ENCODE measurements around the gene MRPL18.
"Not testable (repeated sequence)": the region's sequence is repeated elsewhere in the genome, so short reads cannot be mapped to it uniquely, and the experiment has no call there.

MRPL18 gene

DNA sequence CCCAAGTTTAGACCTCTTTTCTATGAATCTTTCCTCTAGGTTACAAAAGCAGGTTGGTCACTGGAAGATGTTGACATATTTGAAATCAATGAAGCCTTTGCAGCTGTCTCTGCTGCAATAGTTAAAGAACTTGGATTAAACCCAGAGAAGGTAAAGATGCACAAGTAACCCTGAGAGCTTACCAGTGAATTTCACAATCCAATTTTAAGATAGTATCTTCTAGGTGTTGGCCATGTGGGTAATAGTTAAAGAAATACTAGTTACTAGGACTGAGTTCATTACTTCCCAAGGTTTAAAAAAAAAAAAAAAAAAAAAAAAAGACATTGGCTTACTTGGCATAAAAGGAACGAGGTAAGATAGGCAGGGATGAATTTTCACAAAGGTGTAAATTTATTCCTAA is 12.1 kb upstream of the MRPL18 start:
- H3K4me1 ChIP-seq (ENCODE audit: insufficient read depth, low read length), result no peaks in the 10 kb centered on the region
- no peak overlapping the region for H3K9ac ChIP-seq (ENCODE audit: low read length)
- no peak overlapping the region for H3K27ac ChIP-seq (ENCODE audit: low read depth, low read length)
- H3K4me3 ChIP-seq (ENCODE audit: low read depth in 1 of 2, low read length in 2 of 2), result no peak overlapping the region
- H3K36me3 ChIP-seq (ENCODE audit: insufficient read depth, low read length), result peaks cover 63% of the 10 kb centered on the region
- H3K27me3 ChIP-seq (ENCODE audit: control insufficient read depth in 1 of 2, insufficient read depth in 2 of 2, low read length in 2 of 2), result no peaks in the 10 kb centered on the region
- H3K9me3 ChIP-seq (ENCODE audit: low read length), result no peaks in the 10 kb centered on the region

DNA sequence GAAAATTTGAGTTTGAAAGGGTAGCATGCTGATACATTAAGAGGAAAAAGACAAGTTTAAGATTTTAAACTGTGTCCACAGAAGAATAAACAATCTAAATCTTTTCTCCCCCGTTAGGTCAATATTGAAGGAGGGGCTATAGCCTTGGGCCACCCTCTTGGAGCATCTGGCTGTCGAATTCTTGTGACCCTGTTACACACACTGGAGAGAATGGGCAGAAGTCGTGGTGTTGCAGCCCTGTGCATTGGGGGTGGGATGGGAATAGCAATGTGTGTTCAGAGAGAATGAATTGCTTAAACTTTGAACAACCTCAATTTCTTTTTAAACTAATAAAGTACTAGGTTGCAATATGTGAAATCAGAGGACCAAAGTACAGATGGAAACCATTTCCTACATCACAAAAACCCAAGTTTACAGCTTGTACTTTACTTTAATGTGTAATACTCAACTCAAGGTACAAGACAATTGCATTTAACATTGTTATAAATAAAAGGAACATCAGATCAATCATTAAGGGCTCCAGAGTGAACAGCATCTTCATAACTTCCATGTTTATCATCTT is 11.6 kb upstream of the MRPL18 start:
- Histone ChIP-seq H3K4me1 (ENCODE audit: insufficient read depth, low read length) (no peaks in the 10 kb centered on the region), H3K36me3 (ENCODE audit: insufficient read depth, low read length) (peaks cover 68% of the 10 kb centered on the region), H3K27me3 (ENCODE audit: control insufficient read depth in 1 of 2, insufficient read depth in 2 of 2, low read length in 2 of 2) (no peaks in the 10 kb centered on the region), H3K4me3 (ENCODE audit: low read depth in 1 of 2, low read length in 2 of 2) (no peak overlapping the region), H3K9me3 (ENCODE audit: low read length) (no peaks in the 10 kb centered on the region), H3K27ac (ENCODE audit: low read depth, low read length) (no peak overlapping the region), H3K9ac (ENCODE audit: low read length) (no peak overlapping the region)

DNA sequence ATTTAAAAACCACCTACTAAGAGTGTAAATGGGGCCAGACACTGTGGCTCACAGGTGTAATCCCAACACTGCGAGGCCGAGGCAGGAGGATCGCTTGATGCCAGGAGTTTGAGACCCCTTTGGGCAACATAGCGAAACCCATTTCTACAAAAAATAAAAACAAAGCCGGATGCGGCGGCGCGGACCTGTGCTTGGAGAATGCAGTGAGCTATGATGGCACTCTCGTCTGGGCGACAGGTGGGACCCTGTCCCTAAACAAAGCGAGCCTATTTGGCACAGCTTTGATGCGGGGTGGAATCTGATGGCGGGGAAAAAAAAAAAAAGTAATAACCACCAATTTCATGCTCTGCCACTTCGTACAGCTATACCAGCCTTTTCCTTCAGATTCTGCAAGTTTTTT is 2.0 kb upstream of the MRPL18 start:
- Histone ChIP-seq H3K27me3 (ENCODE audit: control insufficient read depth in 1 of 2, insufficient read depth in 2 of 2, low read length in 2 of 2) (no peaks in the 10 kb centered on the region), H3K4me3 (ENCODE audit: low read depth in 1 of 2, low read length in 2 of 2) (peak overlapping the region; percentile 90 to 100), H3K9ac (ENCODE audit: low read length) (peak overlapping the region; percentile 74), H3K9me3 (ENCODE audit: low read length) (no peaks in the 10 kb centered on the region), H3K27ac (ENCODE audit: low read depth, low read length) (no peak overlapping the region), H3K4me1 (ENCODE audit: insufficient read depth, low read length) (peaks cover 39% of the 10 kb centered on the region), H3K36me3 (ENCODE audit: insufficient read depth, low read length) (peaks cover 37% of the 10 kb centered on the region)

DNA sequence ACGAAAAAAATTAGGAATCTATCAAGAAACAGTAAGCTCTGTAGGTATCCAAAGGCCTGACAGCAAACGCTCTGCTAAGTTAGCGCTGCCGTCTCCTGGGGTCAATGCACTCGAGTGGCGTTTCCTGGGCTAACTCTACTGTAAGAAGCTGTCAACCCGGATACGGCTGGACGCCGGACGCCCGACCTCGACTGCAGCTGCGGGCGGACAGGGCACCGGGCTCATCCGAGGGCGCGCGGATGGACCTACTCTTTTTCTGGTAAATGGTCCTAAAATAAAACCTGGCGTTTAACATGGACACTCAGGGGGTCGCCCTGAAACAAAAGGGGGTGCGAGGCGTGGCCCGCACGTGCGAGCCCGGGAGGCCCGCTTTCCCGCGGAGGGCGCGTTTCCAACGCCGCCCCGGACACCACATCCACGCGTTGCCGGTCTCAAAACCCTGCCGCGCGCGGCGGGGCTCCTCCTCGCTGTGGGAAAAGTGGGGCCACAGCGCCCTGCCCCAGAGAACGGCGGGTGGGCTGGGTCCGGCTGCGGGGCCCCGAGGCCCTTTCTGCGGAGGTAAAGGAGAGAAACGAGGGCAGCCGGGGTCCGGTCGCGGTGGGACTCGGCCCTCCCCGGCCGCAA is 1.4 kb upstream of the MRPL18 start:
- H3K27ac ChIP-seq (ENCODE audit: low read depth, low read length), result peak overlapping the region; percentile 90
- peak overlapping the region; percentile 74 for H3K9ac ChIP-seq (ENCODE audit: low read length)
- H3K27me3 ChIP-seq (ENCODE audit: control insufficient read depth in 1 of 2, insufficient read depth in 2 of 2, low read length in 2 of 2), result no peaks in the 10 kb centered on the region
- H3K36me3 ChIP-seq (ENCODE audit: insufficient read depth, low read length), result peaks cover 31% of the 10 kb centered on the region
- H3K9me3 ChIP-seq (ENCODE audit: low read length), result no peaks in the 10 kb centered on the region
- peak overlapping the region; percentile 90 to 100 for H3K4me3 ChIP-seq (ENCODE audit: low read depth in 1 of 2, low read length in 2 of 2)
- peaks cover 39% of the 10 kb centered on the region for H3K4me1 ChIP-seq (ENCODE audit: insufficient read depth, low read length)

DNA sequence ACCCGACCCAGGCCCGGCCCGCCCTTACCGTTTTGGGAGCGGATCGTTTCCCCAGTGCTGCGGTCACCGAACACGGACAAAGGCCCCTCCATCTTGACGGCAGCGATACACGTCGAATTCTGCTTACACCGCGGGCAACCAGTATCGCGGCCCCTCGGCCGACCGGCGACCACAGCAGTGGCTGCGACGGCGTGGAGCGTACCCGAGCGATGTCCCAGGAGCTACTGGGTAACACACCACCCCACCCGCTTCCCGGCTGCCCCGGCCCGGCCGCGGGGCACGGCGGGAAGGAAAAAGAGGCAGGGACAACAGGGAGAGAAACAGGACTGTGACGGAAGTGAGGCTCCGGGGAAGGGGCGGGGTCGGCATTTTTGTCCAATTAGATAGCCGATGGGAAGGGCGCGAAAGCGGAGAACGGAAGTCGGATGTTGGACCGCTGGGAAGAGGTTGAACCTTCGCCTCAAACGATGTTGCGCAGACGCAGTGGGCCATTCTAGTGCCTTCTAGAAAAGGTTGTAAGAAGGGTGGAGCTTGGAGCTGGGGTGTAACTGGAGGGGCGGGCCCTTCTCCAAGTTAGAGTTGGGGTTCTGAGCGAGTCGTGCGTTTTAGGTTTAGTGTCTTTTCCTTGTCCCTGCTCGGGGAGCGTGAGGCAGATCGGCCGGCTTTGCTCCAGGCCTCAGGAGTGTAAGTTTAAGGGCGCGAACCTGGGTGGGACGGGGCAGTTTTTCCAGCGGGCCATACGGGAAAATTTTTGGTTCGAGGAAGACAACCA is 704 bp upstream of the MRPL18 start, which contains the start of gene TCP1:
TCP1 (minus strand) TSS at position 226 of the 772 bp plus-strand sequence; CDS start at position 92, 134 bp downstream.
- Histone ChIP-seq H3K4me1 (ENCODE audit: insufficient read depth, low read length) (peaks cover 39% of the 10 kb centered on the region), H3K36me3 (ENCODE audit: insufficient read depth, low read length) (peaks cover 24% of the 10 kb centered on the region), H3K9ac (ENCODE audit: low read length) (peak within 1 kb of the TSS; percentile 97)

DNA sequence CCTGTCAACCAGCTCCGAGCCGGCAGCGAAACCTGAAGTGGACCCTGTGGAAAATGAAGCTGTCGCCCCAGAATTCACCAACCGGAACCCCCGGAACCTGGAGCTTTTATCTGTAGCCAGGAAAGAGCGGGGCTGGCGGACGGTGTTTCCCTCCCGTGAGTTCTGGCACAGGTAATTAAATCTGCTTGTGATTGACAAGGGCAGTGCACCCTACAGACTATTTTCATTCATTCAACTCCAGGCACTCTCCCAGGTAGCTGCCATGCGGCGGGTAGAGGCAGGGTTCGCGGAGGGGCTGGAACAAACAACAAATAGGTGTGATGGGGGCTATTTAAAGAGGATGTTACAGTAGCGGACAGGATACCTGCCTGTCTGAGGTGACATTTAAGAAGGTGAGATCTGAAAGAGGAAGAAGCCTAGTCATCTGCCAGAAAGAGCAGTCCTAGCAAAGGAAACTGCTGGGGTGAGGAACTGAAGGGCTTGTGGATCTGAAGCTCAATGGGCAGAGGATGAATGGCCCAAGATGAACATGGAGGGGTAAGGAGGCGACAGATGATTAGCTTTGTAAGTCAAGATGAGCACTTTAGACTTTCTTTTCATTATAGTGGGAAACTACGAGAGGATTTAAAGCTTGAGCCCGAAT is 810 bp downstream of the MRPL18 start:
- H3K4me3 ChIP-seq (ENCODE audit: low read depth in 1 of 2, low read length in 2 of 2), result peak overlapping the region; percentile 29 to 100
- H3K9me3 ChIP-seq (ENCODE audit: low read length), result no peaks in the 10 kb centered on the region
- H3K36me3 ChIP-seq (ENCODE audit: insufficient read depth, low read length), result peaks cover 10% of the 10 kb centered on the region
- H3K9ac ChIP-seq (ENCODE audit: low read length), result peak overlapping the region; percentile 83
- H3K27me3 ChIP-seq (ENCODE audit: control insufficient read depth in 1 of 2, insufficient read depth in 2 of 2, low read length in 2 of 2), result no peaks in the 10 kb centered on the region
- peaks cover 39% of the 10 kb centered on the region for H3K4me1 ChIP-seq (ENCODE audit: insufficient read depth, low read length)
- H3K27ac ChIP-seq (ENCODE audit: low read depth, low read length), result peak overlapping the region; percentile 70

More for the DNA sequence above, 704 bp upstream of the MRPL18 start, which contains the start of gene TCP1:
- Histone ChIP-seq H3K27ac (ENCODE audit: low read depth, low read length) (peak within 1 kb of the TSS; percentile 90), H3K4me3 (ENCODE audit: low read depth in 1 of 2, low read length in 2 of 2) (peak within 1 kb of the TSS; percentile 90 to 100), H3K27me3 (ENCODE audit: control insufficient read depth in 1 of 2, insufficient read depth in 2 of 2, low read length in 2 of 2) (no peaks in the 10 kb centered on the region), H3K9me3 (ENCODE audit: low read length) (no peaks in the 10 kb centered on the region)

DNA sequence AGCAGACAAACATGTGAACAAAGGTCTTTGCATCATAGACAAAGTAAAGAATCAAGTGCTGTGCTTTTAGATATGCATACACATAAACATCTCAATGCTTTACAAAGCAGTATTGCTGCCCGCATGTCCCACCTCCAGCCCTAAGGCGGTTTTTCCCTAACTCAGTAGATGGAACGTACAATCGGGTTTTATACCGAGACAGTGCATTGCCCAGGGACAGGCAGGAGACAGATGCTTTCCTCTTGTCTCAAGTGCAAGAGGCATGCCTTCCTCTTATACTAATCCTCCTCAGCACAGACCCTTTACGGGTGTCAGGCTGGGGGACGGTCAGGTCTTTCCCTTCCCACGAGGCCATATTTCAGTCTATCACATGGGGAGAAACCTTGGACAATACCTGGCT is 4.7 kb downstream of the MRPL18 start:
- not testable (repeated sequence) for H3K27me3 ChIP-seq (ENCODE audit: control insufficient read depth in 1 of 2, insufficient read depth in 2 of 2, low read length in 2 of 2); H3K4me3 ChIP-seq (ENCODE audit: low read depth in 1 of 2, low read length in 2 of 2); H3K27ac ChIP-seq (ENCODE audit: low read depth, low read length); H3K9me3 ChIP-seq (ENCODE audit: low read length); H3K9ac ChIP-seq (ENCODE audit: low read length)
- Histone ChIP-seq H3K36me3 (ENCODE audit: insufficient read depth, low read length) (peaks cover 36% of the 10 kb centered on the region), H3K4me1 (ENCODE audit: insufficient read depth, low read length) (peaks cover 22% of the 10 kb centered on the region)

DNA sequence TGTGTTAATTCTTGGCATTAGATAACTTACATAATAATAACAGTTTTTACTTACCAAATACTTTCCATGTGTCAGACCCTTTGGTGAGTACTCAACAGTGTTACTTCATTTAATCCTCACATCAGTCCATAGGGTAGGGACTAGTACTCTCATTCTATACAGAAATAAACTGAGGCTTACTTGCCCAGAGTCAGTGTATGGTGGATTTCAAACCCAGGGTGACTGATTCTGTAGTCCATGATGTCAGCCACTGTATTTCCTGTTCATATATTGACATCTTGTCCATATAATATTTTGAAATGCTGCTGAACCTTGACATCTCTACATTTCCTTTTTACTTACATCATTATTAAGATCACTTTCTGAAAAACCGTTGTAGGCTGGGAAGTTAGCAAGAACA is 7.3 kb downstream of the MRPL18 start:
- H3K9ac ChIP-seq (ENCODE audit: low read length), result no peak overlapping the region
- H3K27ac ChIP-seq (ENCODE audit: low read depth, low read length), result no peak overlapping the region
- H3K27me3 ChIP-seq (ENCODE audit: control insufficient read depth in 1 of 2, insufficient read depth in 2 of 2, low read length in 2 of 2), result no peaks in the 10 kb centered on the region
- H3K9me3 ChIP-seq (ENCODE audit: low read length), result no peaks in the 10 kb centered on the region
- H3K4me1 ChIP-seq (ENCODE audit: insufficient read depth, low read length), result peaks cover 5% of the 10 kb centered on the region
- H3K36me3 ChIP-seq (ENCODE audit: insufficient read depth, low read length), result peaks cover 30% of the 10 kb centered on the region
- no peak overlapping the region for H3K4me3 ChIP-seq (ENCODE audit: low read depth in 1 of 2, low read length in 2 of 2)

DNA sequence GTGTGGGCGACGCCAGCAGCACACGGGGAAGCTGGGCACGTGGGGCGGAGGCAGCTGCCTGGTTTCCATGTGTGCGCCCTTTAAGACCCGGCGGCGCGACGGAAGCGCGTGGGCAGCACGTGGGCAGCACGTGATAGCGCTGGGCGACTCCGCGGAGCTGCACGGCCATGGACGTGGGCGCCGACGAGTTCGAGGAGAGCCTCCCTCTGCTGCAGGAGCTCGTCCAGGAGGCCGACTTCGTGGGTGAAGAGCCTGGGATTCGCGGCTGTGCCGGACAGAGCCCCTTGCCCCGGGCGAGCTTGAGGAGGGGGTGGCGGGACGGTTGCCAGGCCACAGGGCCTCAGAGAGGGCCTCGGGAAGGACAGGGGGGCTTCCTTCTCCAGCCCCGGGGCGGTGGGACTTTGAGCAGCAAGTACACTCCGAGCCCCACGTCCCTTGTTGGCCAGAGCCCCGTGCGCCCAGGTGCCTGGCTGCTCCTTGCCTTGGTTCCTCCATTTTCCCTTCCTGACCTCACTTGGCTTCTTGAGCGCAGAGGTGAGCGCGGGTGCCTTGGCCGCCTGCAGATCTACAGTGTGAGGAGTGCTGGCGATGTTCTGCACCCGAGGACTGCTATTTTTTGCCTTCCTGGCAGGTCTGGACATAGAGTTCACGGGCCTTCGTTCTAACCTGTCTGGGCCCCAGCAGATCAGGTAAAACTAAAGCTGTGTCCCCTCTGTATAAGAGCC is 10.0 kb downstream of the MRPL18 start, which contains the start of gene PNLDC1:
PNLDC1 (plus strand) TSS at position 136 of the 725 bp plus-strand sequence; CDS start at position 168, 32 bp downstream.
- Histone ChIP-seq H3K9ac (ENCODE audit: low read length) (no peak within 1 kb of the TSS), H3K36me3 (ENCODE audit: insufficient read depth, low read length) (peaks cover 29% of the 10 kb centered on the region), H3K9me3 (ENCODE audit: low read length) (no peaks in the 10 kb centered on the region), H3K4me3 (ENCODE audit: low read depth in 1 of 2, low read length in 2 of 2) (no peak within 1 kb of the TSS), H3K27me3 (ENCODE audit: control insufficient read depth in 1 of 2, insufficient read depth in 2 of 2, low read length in 2 of 2) (no peaks in the 10 kb centered on the region), H3K4me1 (ENCODE audit: insufficient read depth, low read length) (no peaks in the 10 kb centered on the region), H3K27ac (ENCODE audit: low read depth, low read length) (no peak within 1 kb of the TSS)

DNA sequence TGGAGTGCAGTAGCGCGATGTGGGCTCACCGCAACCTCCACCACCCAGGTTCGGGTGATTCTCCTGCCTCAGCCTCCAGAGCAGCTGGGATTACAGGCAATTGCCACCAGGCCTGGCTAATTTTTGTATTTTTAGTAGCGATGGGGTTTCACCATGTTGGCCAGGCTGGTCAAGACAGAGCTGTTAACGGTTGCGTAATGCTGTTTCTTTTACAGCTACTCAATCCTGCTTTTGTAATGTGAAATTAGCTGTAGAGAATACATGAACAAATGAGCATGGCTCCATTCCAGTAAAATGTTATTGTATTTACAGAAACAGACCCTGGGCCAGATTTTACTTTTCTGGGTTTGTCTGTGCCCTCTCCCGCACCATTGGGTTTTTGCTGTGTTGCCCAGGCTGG is 11.7 kb downstream of the MRPL18 start:
- Histone ChIP-seq H3K9ac (ENCODE audit: low read length) (no peak overlapping the region), H3K4me3 (ENCODE audit: low read depth in 1 of 2, low read length in 2 of 2) (no peak overlapping the region), H3K36me3 (ENCODE audit: insufficient read depth, low read length) (peaks cover 29% of the 10 kb centered on the region), H3K27ac (ENCODE audit: low read depth, low read length) (no peak overlapping the region), H3K4me1 (ENCODE audit: insufficient read depth, low read length) (no peaks in the 10 kb centered on the region), H3K9me3 (ENCODE audit: low read length) (no peaks in the 10 kb centered on the region), H3K27me3 (ENCODE audit: control insufficient read depth in 1 of 2, insufficient read depth in 2 of 2, low read length in 2 of 2) (no peaks in the 10 kb centered on the region)

DNA sequence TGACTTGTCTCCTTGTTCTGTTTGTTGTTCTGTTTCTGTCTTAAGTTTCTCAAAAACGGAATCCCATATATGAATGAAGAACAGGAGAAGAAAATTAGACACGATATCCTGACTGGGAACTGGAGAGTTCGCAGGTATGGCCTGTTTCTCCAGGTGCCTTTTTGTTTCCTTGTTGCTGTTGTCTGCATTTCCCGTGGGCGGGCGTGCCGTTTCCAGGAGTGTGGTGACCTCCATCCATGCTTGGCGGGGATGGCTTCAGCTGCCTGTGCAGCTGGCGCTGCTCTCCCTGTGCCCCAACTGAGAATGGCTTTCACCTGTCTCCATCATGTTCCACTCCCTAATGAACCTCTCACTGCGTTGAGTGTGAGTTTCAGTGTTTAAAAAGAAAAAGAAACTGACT is 14.2 kb downstream of the MRPL18 start:
- Histone ChIP-seq H3K9ac (ENCODE audit: low read length) (no peak overlapping the region), H3K27ac (ENCODE audit: low read depth, low read length) (no peak overlapping the region), H3K36me3 (ENCODE audit: insufficient read depth, low read length) (peaks cover 4% of the 10 kb centered on the region), H3K9me3 (ENCODE audit: low read length) (no peaks in the 10 kb centered on the region), H3K4me1 (ENCODE audit: insufficient read depth, low read length) (no peaks in the 10 kb centered on the region), H3K27me3 (ENCODE audit: control insufficient read depth in 1 of 2, insufficient read depth in 2 of 2, low read length in 2 of 2) (no peaks in the 10 kb centered on the region), H3K4me3 (ENCODE audit: low read depth in 1 of 2, low read length in 2 of 2) (no peak overlapping the region)
